SK-N-SH treated with all-trans-retinoic acid at 6 μM for 48 hours (cell line): ENCODE results near the gene OR2B6.

Experiments used
- ARNTL ChIP-seq: fragments of 450-650 bp; formaldehyde crosslinking; IDR thresholded peaks from 2 replicates; pipeline ENCODE4 v1.5.0; 2020; ENCODE audit warnings: low read depth, mild to moderate bottlenecking, moderate library complexity, borderline replicate concordance
- BACH2 ChIP-seq: fragments of 250-450 bp; sonication (Bioruptor Pico); IDR thresholded peaks from 2 replicates; pipeline ENCODE4 v1.9.0; 2021; ENCODE audit warnings: mild to moderate bottlenecking, borderline replicate concordance
- ISL1 ChIP-seq: fragments of 250-450 bp; sonication (Bioruptor Pico); IDR thresholded peaks from 2 replicates; pipeline ENCODE4 v2.1.2; 2022; ENCODE audit warnings: mild to moderate bottlenecking, moderate library complexity
- PPARA ChIP-seq: fragments of 250-450 bp; sonication (Bioruptor Pico); IDR thresholded peaks from 2 replicates; pipeline ENCODE4 v1.5.0; 2020; ENCODE audit warnings: mild to moderate bottlenecking, borderline replicate concordance
- TCF4 ChIP-seq: fragments of 250-450 bp; sonication (Bioruptor Pico); IDR thresholded peaks from 2 replicates; pipeline ENCODE4 v1.8.0; 2021; ENCODE audit warnings: mild to moderate bottlenecking, moderate library complexity, borderline replicate concordance
- ZC3H10 ChIP-seq: fragments of 250-450 bp; sonication (Bioruptor Pico); IDR thresholded peaks from 2 replicates; pipeline ENCODE4 v1.5.1; 2021; ENCODE audit warnings: mild to moderate bottlenecking, moderate library complexity
- ZFP3 ChIP-seq: fragments of 250-450 bp; sonication (Bioruptor Pico); IDR thresholded peaks from 2 replicates; pipeline ENCODE4 v1.5.0; 2020; ENCODE audit warnings: mild to moderate bottlenecking, moderate library complexity
- ZNF70 ChIP-seq: fragments of 450-650 bp; formaldehyde crosslinking; IDR thresholded peaks from 2 replicates; pipeline ENCODE4 v1.5.0; 2020; ENCODE audit warnings: mild to moderate bottlenecking, moderate library complexity
- ZNF8 ChIP-seq: fragments of 450-650 bp; formaldehyde crosslinking; IDR thresholded peaks from 2 replicates; pipeline ENCODE4 v1.5.0; 2020; ENCODE audit warnings: mild to moderate bottlenecking, moderate library complexity
- TF ChIP-seq, protein P1 (sequence below): fragments of 250-450 bp; sonication (Bioruptor Pico); IDR thresholded peaks from 2 replicates; pipeline ENCODE4 v1.8.0; 2020; ENCODE audit warnings: mild to moderate bottlenecking, moderate library complexity, borderline replicate concordance
- TF ChIP-seq, protein P2 (sequence below): fragments of 250-450 bp; sonication (Bioruptor Pico); IDR thresholded peaks from 2 replicates; pipeline ENCODE4 v1.5.1; 2020; ENCODE audit warnings: low read depth, mild to moderate bottlenecking, moderate library complexity
- TF ChIP-seq, protein P3 (sequence below): fragments of 250-450 bp; sonication (Bioruptor Pico); IDR thresholded peaks from 2 replicates; pipeline ENCODE4 v1.5.1; 2021; ENCODE audit warnings: mild to moderate bottlenecking, moderate library complexity

DNA sequence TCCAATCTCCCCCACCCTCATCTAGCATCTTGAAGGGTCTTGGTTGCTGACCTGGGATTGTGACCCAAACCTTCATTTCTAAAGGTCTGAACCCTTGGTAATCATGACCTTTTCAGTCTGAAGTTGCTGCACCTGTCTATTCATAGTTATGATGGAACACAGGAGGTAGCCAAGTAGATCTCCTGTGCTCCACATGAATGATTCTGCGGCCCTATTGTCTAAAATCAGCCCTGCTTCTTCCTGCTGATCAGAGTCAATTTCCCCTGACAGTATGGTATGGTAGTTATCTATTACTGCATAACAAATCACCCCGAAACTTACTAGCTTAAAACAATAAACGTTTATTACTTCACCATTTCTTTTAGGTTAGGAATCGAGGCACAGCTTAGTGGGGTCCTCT, 9.0 kb downstream of the OR2B6 start:
- no peak for TF ChIP-seq PPARA (CRISPR knock-in tag)
- TF ChIP-seq, protein P1, sequence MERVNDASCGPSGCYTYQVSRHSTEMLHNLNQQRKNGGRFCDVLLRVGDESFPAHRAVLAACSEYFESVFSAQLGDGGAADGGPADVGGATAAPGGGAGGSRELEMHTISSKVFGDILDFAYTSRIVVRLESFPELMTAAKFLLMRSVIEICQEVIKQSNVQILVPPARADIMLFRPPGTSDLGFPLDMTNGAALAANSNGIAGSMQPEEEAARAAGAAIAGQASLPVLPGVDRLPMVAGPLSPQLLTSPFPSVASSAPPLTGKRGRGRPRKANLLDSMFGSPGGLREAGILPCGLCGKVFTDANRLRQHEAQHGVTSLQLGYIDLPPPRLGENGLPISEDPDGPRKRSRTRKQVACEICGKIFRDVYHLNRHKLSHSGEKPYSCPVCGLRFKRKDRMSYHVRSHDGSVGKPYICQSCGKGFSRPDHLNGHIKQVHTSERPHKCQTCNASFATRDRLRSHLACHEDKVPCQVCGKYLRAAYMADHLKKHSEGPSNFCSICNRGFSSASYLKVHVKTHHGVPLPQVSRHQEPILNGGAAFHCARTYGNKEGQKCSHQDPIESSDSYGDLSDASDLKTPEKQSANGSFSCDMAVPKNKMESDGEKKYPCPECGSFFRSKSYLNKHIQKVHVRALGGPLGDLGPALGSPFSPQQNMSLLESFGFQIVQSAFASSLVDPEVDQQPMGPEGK, result no peak
- TF ChIP-seq ZNF8 (CRISPR knock-in tag), result no peak
- TF ChIP-seq ZNF70, result no peak
- TF ChIP-seq ARNTL (CRISPR knock-in tag), result no peak
- TF ChIP-seq, protein P2, sequence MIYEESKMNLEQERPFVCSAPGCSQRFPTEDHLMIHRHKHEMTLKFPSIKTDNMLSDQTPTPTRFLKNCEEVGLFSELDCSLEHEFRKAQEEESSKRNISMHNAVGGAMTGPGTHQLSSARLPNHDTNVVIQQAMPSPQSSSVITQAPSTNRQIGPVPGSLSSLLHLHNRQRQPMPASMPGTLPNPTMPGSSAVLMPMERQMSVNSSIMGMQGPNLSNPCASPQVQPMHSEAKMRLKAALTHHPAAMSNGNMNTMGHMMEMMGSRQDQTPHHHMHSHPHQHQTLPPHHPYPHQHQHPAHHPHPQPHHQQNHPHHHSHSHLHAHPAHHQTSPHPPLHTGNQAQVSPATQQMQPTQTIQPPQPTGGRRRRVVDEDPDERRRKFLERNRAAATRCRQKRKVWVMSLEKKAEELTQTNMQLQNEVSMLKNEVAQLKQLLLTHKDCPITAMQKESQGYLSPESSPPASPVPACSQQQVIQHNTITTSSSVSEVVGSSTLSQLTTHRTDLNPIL (CRISPR knock-in tag), result no peak
- TF ChIP-seq, protein P3, sequence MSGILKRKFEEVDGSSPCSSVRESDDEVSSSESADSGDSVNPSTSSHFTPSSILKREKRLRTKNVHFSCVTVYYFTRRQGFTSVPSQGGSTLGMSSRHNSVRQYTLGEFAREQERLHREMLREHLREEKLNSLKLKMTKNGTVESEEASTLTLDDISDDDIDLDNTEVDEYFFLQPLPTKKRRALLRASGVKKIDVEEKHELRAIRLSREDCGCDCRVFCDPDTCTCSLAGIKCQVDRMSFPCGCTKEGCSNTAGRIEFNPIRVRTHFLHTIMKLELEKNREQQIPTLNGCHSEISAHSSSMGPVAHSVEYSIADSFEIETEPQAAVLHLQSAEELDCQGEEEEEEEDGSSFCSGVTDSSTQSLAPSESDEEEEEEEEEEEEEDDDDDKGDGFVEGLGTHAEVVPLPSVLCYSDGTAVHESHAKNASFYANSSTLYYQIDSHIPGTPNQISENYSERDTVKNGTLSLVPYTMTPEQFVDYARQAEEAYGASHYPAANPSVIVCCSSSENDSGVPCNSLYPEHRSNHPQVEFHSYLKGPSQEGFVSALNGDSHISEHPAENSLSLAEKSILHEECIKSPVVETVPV (CRISPR knock-in tag), result no peak
- TF ChIP-seq BACH2 (CRISPR knock-in tag), result no peak
- TF ChIP-seq ZC3H10 (CRISPR knock-in tag), result no peak
- no peak for TF ChIP-seq ZFP3
- TF ChIP-seq ISL1 (CRISPR knock-in tag), result no peak
- no peak for TF ChIP-seq TCF4 (CRISPR knock-in tag)
